NCI-H524 treated with DMSO at 0.1 percent for 48 hours (cell line): ENCODE results near the gene TBC1D13.
"Not testable (repeated sequence)": the region's sequence is repeated elsewhere in the genome, so short reads cannot be mapped to it uniquely, and the experiment has no call there.

ENCODE experiments used
- DNase-seq: peaks from one replicate; lab custom pipeline; 2025; lab: John Stamatoyannopoulos, UW

TBC1D13 gene

GRCh38 chr9:128786681-128787601 lies at the start of gene TBC1D13:
TSS of gene TBC1D13 (plus strand) at chr9:128787253. CDS start at chr9:128787354, 101 bp downstream.
- peak; percentile 49 for DNase-seq

GRCh38 chr9:128742401-128742800 lies 44.7 kb upstream of the TBC1D13 start:
- no peak for DNase-seq

- DNase-seq = no peak
Observed at GRCh38 chr9:128743421-128743820, 43.6 kb upstream of the TBC1D13 start.

- DNase-seq = no peak
Observed at GRCh38 chr9:128747241-128747640, 39.8 kb upstream of the TBC1D13 start.

- DNase-seq = no peak
Observed at GRCh38 chr9:128750926-128751595, 36.0 kb upstream of the TBC1D13 start.

GRCh38 chr9:128753627-128754026 lies 33.4 kb upstream of the TBC1D13 start:
- DNase-seq = no peak

- no peak for DNase-seq
Observed at GRCh38 chr9:128757602-128758001, 29.5 kb upstream of the TBC1D13 start.

GRCh38 chr9:128762671-128763449 lies 24.2 kb upstream of the TBC1D13 start:
- DNase-seq = no peak

GRCh38 chr9:128764361-128764760 lies 22.7 kb upstream of the TBC1D13 start:
- DNase-seq = no peak

GRCh38 chr9:128765499-128765898 lies 21.6 kb upstream of the TBC1D13 start:
- no peak for DNase-seq

GRCh38 chr9:128768606-128769005 lies 18.4 kb upstream of the TBC1D13 start:
- no peak for DNase-seq

GRCh38 chr9:128770286-128771030 lies 16.6 kb upstream of the TBC1D13 start:
- DNase-seq = no peak

GRCh38 chr9:128771094-128771721 lies 15.8 kb upstream of the TBC1D13 start:
- DNase-seq = no peak

GRCh38 chr9:128771745-128772519 lies 15.1 kb upstream of the TBC1D13 start, which contains the start of gene ZER1:
TSS of gene ZER1 (minus strand) at chr9:128771927. CDS start at chr9:128755565, 16,362 bp downstream.
- DNase-seq = peak; percentile 10

GRCh38 chr9:128773049-128773448 lies 14.0 kb upstream of the TBC1D13 start:
- no peak for DNase-seq

- no peak for DNase-seq
Observed at GRCh38 chr9:128774804-128775203, 12.2 kb upstream of the TBC1D13 start.

GRCh38 chr9:128780093-128780492 lies 7.0 kb upstream of the TBC1D13 start:
- not testable (repeated sequence) for DNase-seq

GRCh38 chr9:128781187-128782070 lies 5.6 kb upstream of the TBC1D13 start:
- DNase-seq = no peak

- DNase-seq = no peak
Observed at GRCh38 chr9:128782669-128783068, 4.4 kb upstream of the TBC1D13 start.
